CD4-positive, alpha-beta memory T cell (primary cell): ENCODE results near the gene CORO1A. TPM values are rescaled to one million over a fixed set of nuclear protein-coding genes. Genes with fewer than 3 reads are reported as not detected.
A peak's percentile ranks its signal among the peaks of the same experiment; 100 is the strongest.
"Not testable (repeated sequence)": the region's sequence is repeated elsewhere in the genome, so short reads cannot be mapped to it uniquely, and the experiment has no call there.

Experiments used
- CTCF ChIA-PET: fragments of 350-600 bp; sonication (Branson Sonifier 250); formaldehyde crosslinking; loops from one replicate; lab custom pipeline; 2021; ENCODE audit warnings: inconsistent platforms; ENCODE audit not compliant: partially characterized antibody; lab: Charles Lee
- POLR2A ChIA-PET: fragments of 350-600 bp; sonication (Branson Sonifier 250); formaldehyde crosslinking; loops from one replicate; lab custom pipeline; 2021; ENCODE audit not compliant: partially characterized antibody; lab: Charles Lee
- DNase-seq, 5 donors: peaks; one replicate each; pipeline versions ENCODE4 v3.0.0 to v3.0.0-alpha.2; 2020 to 2022; ENCODE audit warnings: mixed read lengths in 1 of 5
- H3K27ac ChIP-seq: one replicate; pipeline ENCODE4 v1.7.0; 2013; ENCODE audit warnings: low read depth, low read length
- H3K27me3 ChIP-seq: 2 replicates; pipeline ENCODE4 v1.7.0; 2013; ENCODE audit warnings: mild to moderate bottlenecking, low read length, moderate library complexity; ENCODE audit not compliant: insufficient read depth
- H3K36me3 ChIP-seq: 2 replicates; pipeline ENCODE4 v1.7.0; 2013; ENCODE audit warnings: mild to moderate bottlenecking, low read length, moderate library complexity; ENCODE audit not compliant: insufficient read depth
- H3K4me1 ChIP-seq: 2 replicates; pipeline ENCODE4 v1.7.0; 2013; ENCODE audit warnings: mild to moderate bottlenecking, low read length, moderate library complexity; ENCODE audit not compliant: insufficient read depth
- H3K4me3 ChIP-seq, 2 donors: one replicate each; pipeline ENCODE4 v1.7.0; 2013; ENCODE audit warnings: low read length in 2 of 2, mild to moderate bottlenecking in 1 of 2
- H3K9me3 ChIP-seq, 2 donors: one replicate each; pipeline ENCODE4 v1.7.0; 2013; ENCODE audit warnings: low read length in 2 of 2, control low read depth in 1 of 2; ENCODE audit not compliant: control insufficient read depth in 1 of 2
- H3K27ac Mint-ChIP-seq, 7 donors: one replicate each; pipeline ENCODE4 v1.8.0; 2020 to 2021; ENCODE audit warnings: mixed read lengths in 7 of 7, mild to moderate bottlenecking in 6 of 7, inconsistent platforms in 3 of 7, moderate library complexity in 3 of 7
- H3K27me3 Mint-ChIP-seq, 2 donors: one replicate each; pipeline ENCODE4 v1.8.0; 2020 to 2021; ENCODE audit warnings: mixed read lengths in 2 of 2
- H3K36me3 Mint-ChIP-seq, 2 donors: one replicate each; pipeline ENCODE4 v1.8.0; 2020 to 2021; ENCODE audit warnings: mixed read lengths in 2 of 2, inconsistent platforms in 1 of 2, mild to moderate bottlenecking in 1 of 2
- H3K4me1 Mint-ChIP-seq, 4 donors: one replicate each; pipeline ENCODE4 v1.8.0; 2020 to 2021; ENCODE audit warnings: mixed read lengths in 4 of 4, mild to moderate bottlenecking in 1 of 4
- H3K4me3 Mint-ChIP-seq, 8 donors: one replicate each; pipeline ENCODE4 v1.8.0; 2020 to 2021; ENCODE audit warnings: mixed read lengths in 8 of 8, mild to moderate bottlenecking in 7 of 8, moderate library complexity in 6 of 8, inconsistent platforms in 3 of 8
- H3K9me3 Mint-ChIP-seq, 8 donors: one replicate each; pipeline ENCODE4 v1.8.0; 2020 to 2021; ENCODE audit warnings: mixed read lengths in 8 of 8, mild to moderate bottlenecking in 5 of 8, inconsistent platforms in 3 of 8, moderate library complexity in 1 of 8
- intact Hi-C: fragments of 100-400 bp; cut with micrococcal nuclease; formaldehyde crosslinking; loops from one replicate; pipeline ENCODE4 v1.15.1; 2023
- polyA plus RNA-seq, 2 donors: library from polyadenylated mRNA; unstranded; fragments of 300-500 nt; fragmentation: Illumina TruSeq; gene quantifications; one replicate each; pipeline ENCODE4 v1.2.3, GENCODE V29; 2021
- total RNA-seq, 2 experiments: library from RNA; stranded (reverse); gene quantifications; one replicate each; pipeline ENCODE4 v1.2.3, GENCODE V29; 2021

The CORO1A gene
- total and polyA plus RNA-seq, 4 experiments from 2014 or later: 745 to 1,230 (median 993) TPM

- intact Hi-C loops, H3K27me3 Mint-ChIP-seq, H3K4me1 Mint-ChIP-seq, H3K4me3 ChIP-seq, H3K36me3 Mint-ChIP-seq, CTCF ChIA-PET, H3K9me3 Mint-ChIP-seq, H3K4me3 Mint-ChIP-seq, H3K27ac Mint-ChIP-seq, H3K27me3 ChIP-seq, H3K36me3 ChIP-seq, H3K9me3 ChIP-seq, POLR2A ChIA-PET, H3K4me1 ChIP-seq, H3K27ac ChIP-seq: not testable (repeated sequence)
- DNase-seq: peak in 1 of 5 donors; percentile 14
Measured at GRCh38 chr16:30194172-30194925, 10.9 kb downstream of the CORO1A start.

DNA sequence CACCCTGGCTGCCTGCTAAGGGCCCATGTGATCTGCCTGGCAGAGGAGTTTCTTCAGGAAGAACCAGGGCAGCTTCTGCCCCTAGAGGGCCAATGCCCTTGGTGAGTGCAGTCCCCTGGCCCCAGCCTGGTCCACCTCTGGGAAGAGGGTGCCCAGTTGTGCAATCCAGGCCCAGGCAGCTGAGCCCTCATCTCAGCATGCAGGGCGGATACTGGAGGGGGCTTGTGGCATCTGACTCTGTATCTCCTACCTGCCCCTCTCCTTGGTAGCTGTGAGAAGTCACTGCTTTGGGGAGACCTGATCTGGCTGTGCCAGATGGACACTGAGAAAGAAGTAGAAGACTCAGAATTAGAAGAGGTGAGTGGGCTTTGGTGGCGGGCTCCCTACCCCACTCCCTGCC is 13.6 kb downstream of the CORO1A start:
- H3K27ac Mint-ChIP-seq, H3K27ac ChIP-seq, DNase-seq, CTCF ChIA-PET, H3K4me3 Mint-ChIP-seq, H3K36me3 Mint-ChIP-seq, H3K4me1 ChIP-seq, H3K27me3 Mint-ChIP-seq, H3K36me3 ChIP-seq, H3K27me3 ChIP-seq, H3K9me3 Mint-ChIP-seq, H3K4me1 Mint-ChIP-seq, H3K4me3 ChIP-seq, H3K9me3 ChIP-seq, POLR2A ChIA-PET, intact Hi-C loops: not testable (repeated sequence)

- H3K4me1 Mint-ChIP-seq, H3K4me3 Mint-ChIP-seq, H3K27ac Mint-ChIP-seq, CTCF ChIA-PET, POLR2A ChIA-PET, H3K36me3 Mint-ChIP-seq, H3K4me1 ChIP-seq, H3K36me3 ChIP-seq, H3K27ac ChIP-seq, H3K9me3 ChIP-seq, H3K4me3 ChIP-seq, intact Hi-C loops, H3K27me3 ChIP-seq, H3K9me3 Mint-ChIP-seq, DNase-seq, H3K27me3 Mint-ChIP-seq: not testable (repeated sequence)
Measured at GRCh38 chr16:30199049-30199448, 15.6 kb downstream of the CORO1A start, which contains the start of gene SULT1A3. SULT1A3 (plus strand) TSS chr16:30199255; CDS start chr16:30200729, 1,474 bp downstream.

DNA sequence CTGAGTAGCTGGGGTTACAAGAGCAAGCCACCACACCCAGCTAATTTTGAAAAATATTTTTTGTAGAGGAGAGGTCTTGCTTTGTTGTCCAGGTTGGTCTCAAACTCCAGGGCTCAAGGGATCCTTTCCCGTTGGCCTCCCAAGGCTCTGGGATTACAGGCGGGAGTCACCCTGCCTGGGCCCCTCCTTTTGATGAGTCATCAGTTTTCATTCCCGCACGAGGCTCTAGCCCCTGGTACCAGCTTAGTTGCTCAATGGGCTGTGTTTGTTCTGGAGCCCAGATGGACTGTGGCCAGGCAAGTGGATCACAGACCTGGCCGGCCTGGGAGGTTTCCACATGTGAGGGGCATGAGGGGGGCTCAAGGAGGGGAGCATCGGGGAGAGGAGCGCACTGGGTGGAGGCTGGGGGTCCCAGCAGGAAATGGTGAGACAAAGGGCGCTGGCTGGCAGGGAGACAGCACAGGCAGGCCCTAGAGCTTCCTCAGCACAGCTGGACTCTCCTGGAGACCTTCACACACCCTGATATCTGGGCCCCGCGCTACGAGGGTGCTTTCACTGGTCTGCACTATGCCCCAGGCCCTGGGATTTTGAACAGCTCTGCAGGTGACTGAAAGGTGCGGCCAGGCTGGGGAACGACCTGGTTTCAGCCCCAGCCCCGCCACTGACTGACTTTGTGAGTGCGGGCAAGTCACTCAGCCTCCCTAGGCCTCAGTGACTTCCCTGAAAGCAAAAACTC is 16.4 kb downstream of the CORO1A start:
- POLR2A ChIA-PET, H3K4me3 Mint-ChIP-seq, H3K9me3 Mint-ChIP-seq, H3K36me3 ChIP-seq, H3K27me3 ChIP-seq, H3K27me3 Mint-ChIP-seq, H3K36me3 Mint-ChIP-seq, H3K9me3 ChIP-seq, intact Hi-C loops, DNase-seq, CTCF ChIA-PET, H3K27ac ChIP-seq, H3K4me3 ChIP-seq, H3K27ac Mint-ChIP-seq, H3K4me1 Mint-ChIP-seq, H3K4me1 ChIP-seq: not testable (repeated sequence)

GRCh38 chr16:30205541-30206236 is 22.3 kb downstream of the CORO1A start:
- H3K4me1 ChIP-seq, H3K27ac ChIP-seq, H3K9me3 ChIP-seq, H3K4me1 Mint-ChIP-seq, H3K27ac Mint-ChIP-seq, H3K27me3 ChIP-seq, intact Hi-C loops, H3K36me3 ChIP-seq, H3K9me3 Mint-ChIP-seq, H3K4me3 Mint-ChIP-seq, H3K27me3 Mint-ChIP-seq, CTCF ChIA-PET, H3K36me3 Mint-ChIP-seq, POLR2A ChIA-PET: not testable (repeated sequence)
- peak in 2 of 5 donors; percentile 2 to 9 for DNase-seq
- H3K4me3 ChIP-seq: peak overlapping the region in 1 of 2 donors; percentile 45

DNA sequence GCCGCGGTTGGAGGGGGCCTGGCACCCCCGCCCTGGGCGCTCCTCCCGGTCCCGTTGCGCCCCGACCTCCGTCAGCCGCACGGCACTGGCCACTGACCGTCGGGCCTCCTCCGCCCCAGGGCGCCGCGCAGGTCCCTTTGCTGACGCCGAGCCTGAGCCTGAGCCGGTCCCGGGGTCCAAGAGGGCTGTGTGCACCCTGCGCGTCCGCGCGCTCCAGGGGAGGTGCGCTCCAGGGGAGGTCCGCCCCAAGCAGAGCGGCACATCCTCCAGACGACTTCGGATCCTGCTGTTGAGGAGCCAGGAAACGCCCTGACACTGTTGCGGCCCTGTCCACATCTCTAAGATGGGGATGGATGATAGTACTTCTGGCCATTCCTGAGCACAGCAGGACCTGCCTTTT is 22.9 kb downstream of the CORO1A start:
- CTCF ChIA-PET, DNase-seq, H3K9me3 ChIP-seq, H3K27ac Mint-ChIP-seq, POLR2A ChIA-PET, H3K27ac ChIP-seq, H3K4me3 Mint-ChIP-seq, intact Hi-C loops, H3K36me3 ChIP-seq, H3K9me3 Mint-ChIP-seq, H3K4me1 ChIP-seq, H3K27me3 Mint-ChIP-seq, H3K36me3 Mint-ChIP-seq, H3K27me3 ChIP-seq, H3K4me1 Mint-ChIP-seq: not testable (repeated sequence)
- peak overlapping the region in 1 of 2 donors; percentile 45 for H3K4me3 ChIP-seq

DNA sequence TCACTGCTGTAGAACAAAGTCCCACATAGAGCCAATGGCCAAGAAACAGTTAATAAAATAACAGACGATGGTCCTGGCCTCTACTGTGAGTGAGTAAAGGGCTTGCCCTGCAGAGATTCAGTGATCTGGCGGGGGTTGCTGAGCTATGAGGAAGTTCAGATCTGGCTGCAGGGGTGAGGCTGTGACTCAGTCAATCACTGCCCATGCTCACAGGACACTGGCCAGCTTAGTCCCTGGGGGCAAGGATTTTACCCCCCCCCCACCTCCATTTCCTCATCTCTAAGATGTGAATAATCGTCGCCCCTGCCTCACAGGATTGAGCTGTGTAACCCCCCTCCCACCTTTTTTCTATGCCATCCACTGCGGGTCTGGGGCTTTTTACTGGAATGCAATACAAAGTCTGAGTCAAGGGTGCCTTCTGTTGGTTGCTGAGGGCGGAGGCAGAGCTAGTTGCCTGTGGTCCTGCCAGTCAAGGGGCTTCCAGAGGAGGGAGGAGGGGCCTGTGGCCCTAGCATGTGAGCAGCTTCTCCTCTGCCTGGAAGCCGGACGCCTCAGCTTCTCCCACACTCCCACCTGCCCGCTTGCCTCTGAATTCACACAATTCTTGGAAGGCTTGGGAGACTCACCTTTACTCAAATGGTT is 23.8 kb downstream of the CORO1A start:
- intact Hi-C loops, H3K36me3 ChIP-seq, H3K36me3 Mint-ChIP-seq, H3K9me3 ChIP-seq, H3K4me3 ChIP-seq, H3K27me3 Mint-ChIP-seq, H3K27ac ChIP-seq, POLR2A ChIA-PET, H3K9me3 Mint-ChIP-seq, H3K4me1 ChIP-seq, CTCF ChIA-PET, H3K4me1 Mint-ChIP-seq, H3K27me3 ChIP-seq: not testable (repeated sequence)
- DNase-seq: peak in 1 of 5 donors; percentile 28
- peak overlapping the region in 1 of 7 donors; percentile 51 for H3K27ac Mint-ChIP-seq
- H3K4me3 Mint-ChIP-seq: peak overlapping the region in 1 of 8 donors; percentile 54
